Psoas muscle (tissue), 8 donors: ENCODE measurements around the gene PAX2. TPM values are rescaled to one million over a fixed set of nuclear protein-coding genes. Genes with fewer than 3 reads are reported as not detected.

Source experiments
- ATAC-seq, 4 donors: fragments of 200-7000 bp; cut with Tn5 transposase; one replicate each; pipeline ENCODE4 v1.9.1; 2020; ENCODE audit warnings: moderate library complexity in 3 of 4, mild to moderate bottlenecking in 2 of 4
- DNase-seq, 2 donors: peaks; one replicate each; pipeline ENCODE4 v3.0.0-alpha.2; 2020
- H3K27ac ChIP-seq: fragments of 200-600 bp; one replicate; pipeline ENCODE4 v1.8.0; 2022
- H3K27me3 ChIP-seq, 3 donors: fragments of 200-600 bp in 1 of 3; one replicate each; pipeline versions ENCODE4 v1.6.1 to v1.8.0; 2013 to 2022; ENCODE audit warnings: low read length in 2 of 3, mild to moderate bottlenecking in 2 of 3, moderate library complexity in 1 of 3; ENCODE audit not compliant: insufficient read depth in 3 of 3
- H3K36me3 ChIP-seq, 2 donors: fragments of 200-600 bp in 1 of 2; one replicate each; pipeline versions ENCODE4 v1.6.1 to v1.8.0; 2013 to 2022; ENCODE audit warnings: low read depth in 1 of 2, mild to moderate bottlenecking in 1 of 2, moderate library complexity in 1 of 2; ENCODE audit not compliant: insufficient read depth in 1 of 2
- H3K4me1 ChIP-seq: fragments of 200-600 bp; one replicate; pipeline ENCODE4 v1.8.0; 2022
- H3K4me3 ChIP-seq: fragments of 200-600 bp; one replicate; pipeline ENCODE4 v1.8.0; 2022; ENCODE audit warnings: mild to moderate bottlenecking
- H3K9me3 ChIP-seq: fragments of 200-600 bp; one replicate; pipeline ENCODE4 v1.8.0; 2022
- WGBS, 3 donors: extraction: QIAGEN DNeasy Blood & Tissue Kit; methylation state at CpG; one replicate each; pipeline versions ENCODE4 v1.1.6 to v1.1.7; 2013; 5-methylcytosine and 5-hydroxymethylcytosine counted together
- intact Hi-C, 2 donors: fragments of 100-400 bp; cut with DNase I; formaldehyde crosslinking; loops; one replicate each; pipeline versions ENCODE4 v1.11.0 to v1.14.2; 2022
- polyA plus RNA-seq, 3 donors: library from polyadenylated mRNA; stranded (reverse); fragments of 200-250 nt; gene quantifications; one replicate each; pipeline ENCODE4 v1.2.3, GENCODE V29; 2013
- total RNA-seq, 4 donors: library from RNA; stranded (reverse); fragmentation: NEBNext Ultra II Directional in 2 of 4; extraction: Animal tissue kit (Norgen Biotek cat#: 25700) in 2 of 4; gene quantifications; one replicate each; pipeline versions ENCODE4 v1.2.1 to v1.2.4, GENCODE V29; 2021 to 2023
- TF ChIP-seq, protein P1 (sequence below): fragments of 200-600 bp; IDR thresholded peaks from one replicate; pipeline ENCODE4 v1.8.0; 2022; ENCODE audit warnings: antibody characterized with exemption
- donor health status: healthy with polysubstance abuse.
- donor health status: DM: no; HTN: no; CAD: no; lungs with moderate emphysema.
- donor health status: Bipolar disorder and iron deficiency.
- donor health status: healthy.
- donor health status: DM: yes; HTN: yes; CAD: no.
- donor health status: DM: no; HTN: no; CAD: no.
- donor health status: DM: no; HTN: no; CAD: no.
- donor health status: DM: yes; HTN: yes; CAD: no.

The PAX2 gene
- total and polyA plus RNA-seq, 7 donors, result not detected

DNA sequence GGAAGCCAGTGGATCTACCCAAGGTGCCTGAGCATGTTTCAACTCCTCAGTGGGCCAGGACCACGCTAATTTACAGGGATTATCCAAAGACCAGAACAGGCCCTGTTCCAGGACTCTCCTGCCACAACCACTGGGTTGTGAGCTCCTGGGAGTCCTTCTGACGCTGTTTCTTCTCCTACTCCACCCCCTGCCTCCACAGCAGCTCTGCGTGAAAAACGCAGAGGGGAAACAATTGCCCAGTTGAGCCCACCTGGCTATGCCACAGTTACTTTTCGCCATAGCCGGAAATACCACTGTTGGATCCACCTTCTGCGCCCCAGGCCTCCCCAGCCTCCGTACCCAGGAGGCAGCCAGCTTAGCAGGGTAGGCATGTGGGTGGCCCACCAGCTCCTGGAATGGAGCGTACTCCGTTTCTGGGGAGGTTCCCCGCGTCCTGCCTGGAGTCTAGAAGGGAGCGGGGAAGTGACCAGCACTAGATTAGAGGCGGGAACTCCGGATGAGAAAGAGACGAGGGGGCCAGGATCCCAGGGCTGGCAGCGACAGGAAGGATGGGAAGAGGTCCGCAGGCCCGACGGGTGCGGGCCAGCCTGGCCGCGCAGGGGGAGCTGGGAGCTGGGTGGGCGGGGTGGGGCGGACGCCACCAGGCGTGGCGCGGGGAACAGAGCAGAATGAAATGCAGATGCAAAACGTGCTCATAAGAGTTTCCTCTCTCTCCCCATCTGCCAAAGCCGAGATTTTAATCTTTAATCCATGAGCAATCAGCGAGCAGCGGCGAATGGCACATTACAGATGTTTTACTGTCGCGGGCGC is 32.1 kb upstream of the PAX2 start:
- Histone ChIP-seq H3K4me3 (peak overlapping the region; percentile 45), H3K4me1 (no peaks in the 10 kb centered on the region), H3K36me3 (no peaks in the 10 kb centered on the region), H3K27ac (no peak overlapping the region), H3K27me3 (peaks cover 4 to 95% (median 50%) of the 10 kb centered on the region in 3 donors), H3K9me3 (no peaks in the 10 kb centered on the region)
- WGBS, 3 donors, result 6 to 8% (median 6%) methylated on average over 31 to 37 of the region's 37 CpGs
- TF ChIP-seq, protein P1, sequence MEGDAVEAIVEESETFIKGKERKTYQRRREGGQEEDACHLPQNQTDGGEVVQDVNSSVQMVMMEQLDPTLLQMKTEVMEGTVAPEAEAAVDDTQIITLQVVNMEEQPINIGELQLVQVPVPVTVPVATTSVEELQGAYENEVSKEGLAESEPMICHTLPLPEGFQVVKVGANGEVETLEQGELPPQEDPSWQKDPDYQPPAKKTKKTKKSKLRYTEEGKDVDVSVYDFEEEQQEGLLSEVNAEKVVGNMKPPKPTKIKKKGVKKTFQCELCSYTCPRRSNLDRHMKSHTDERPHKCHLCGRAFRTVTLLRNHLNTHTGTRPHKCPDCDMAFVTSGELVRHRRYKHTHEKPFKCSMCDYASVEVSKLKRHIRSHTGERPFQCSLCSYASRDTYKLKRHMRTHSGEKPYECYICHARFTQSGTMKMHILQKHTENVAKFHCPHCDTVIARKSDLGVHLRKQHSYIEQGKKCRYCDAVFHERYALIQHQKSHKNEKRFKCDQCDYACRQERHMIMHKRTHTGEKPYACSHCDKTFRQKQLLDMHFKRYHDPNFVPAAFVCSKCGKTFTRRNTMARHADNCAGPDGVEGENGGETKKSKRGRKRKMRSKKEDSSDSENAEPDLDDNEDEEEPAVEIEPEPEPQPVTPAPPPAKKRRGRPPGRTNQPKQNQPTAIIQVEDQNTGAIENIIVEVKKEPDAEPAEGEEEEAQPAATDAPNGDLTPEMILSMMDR, result no peak
- intact Hi-C loops, result no loop called here
- DNase-seq (no peak), ATAC-seq (no peak)

DNA sequence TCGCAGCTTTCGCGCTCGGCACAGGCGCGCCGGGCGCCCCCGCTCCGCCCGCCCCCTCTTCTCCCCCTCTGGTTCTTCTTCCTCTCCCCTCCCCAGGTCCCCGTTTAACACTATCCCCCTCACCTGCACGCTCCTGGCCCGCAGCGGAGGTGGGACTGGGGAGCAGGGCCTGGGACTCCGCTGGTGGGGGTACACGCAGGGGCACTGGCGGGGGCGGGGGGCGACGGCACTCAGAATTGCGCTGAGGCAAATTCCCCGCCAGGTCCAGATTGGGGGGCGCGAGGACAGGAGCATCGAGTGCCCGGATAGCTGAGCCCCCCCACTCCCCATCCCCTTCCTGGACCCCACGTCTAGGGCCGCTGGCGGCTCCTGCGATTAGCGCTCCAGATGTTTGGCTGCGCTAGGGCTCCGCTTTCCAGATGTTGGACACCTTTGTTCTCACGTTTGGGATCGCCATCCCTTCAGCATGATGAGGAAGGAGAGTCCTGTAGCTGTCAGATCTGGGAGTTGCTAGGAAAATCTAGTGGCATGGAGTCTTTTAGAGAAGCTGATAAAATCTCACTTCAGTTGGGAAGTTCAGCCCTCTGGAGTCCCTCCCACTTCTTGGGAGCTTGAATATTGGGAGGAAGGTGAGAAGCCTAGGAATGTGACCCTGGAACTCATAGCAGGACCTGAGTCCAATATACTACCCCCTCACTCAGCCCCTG is 31.4 kb upstream of the PAX2 start:
- DNase-seq, result no peak
- Histone ChIP-seq H3K27ac (no peak overlapping the region), H3K36me3 (no peaks in the 10 kb centered on the region), H3K27me3 (peaks cover 4 to 95% (median 51%) of the 10 kb centered on the region in 3 donors), H3K4me3 (peak overlapping the region; percentile 45), H3K4me1 (no peaks in the 10 kb centered on the region), H3K9me3 (no peaks in the 10 kb centered on the region)
- intact Hi-C loops, result no loop called here
- TF ChIP-seq, protein P1, result no peak
- 3 to 6% (median 3%) methylated on average over 28 to 36 of the region's 36 CpGs for WGBS, 3 donors
- ATAC-seq, result no peak

DNA sequence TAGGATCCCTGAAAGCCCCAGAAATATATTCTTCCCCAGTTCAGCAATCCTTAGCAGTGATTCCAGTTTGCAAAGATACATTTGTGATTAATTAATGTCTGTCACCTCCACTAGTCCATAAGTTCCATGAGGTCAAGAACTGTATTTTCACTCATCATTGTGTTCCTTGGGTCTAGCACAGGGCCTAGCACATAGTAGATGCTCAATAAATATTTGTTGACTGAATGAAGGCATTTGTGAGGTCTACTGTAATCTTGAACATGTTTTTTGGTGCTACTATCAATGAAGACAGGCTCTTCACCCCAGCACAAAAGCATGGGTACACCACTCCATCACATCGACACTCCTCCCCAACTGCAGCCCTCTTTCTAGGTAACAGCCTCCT is 30.8 kb upstream of the PAX2 start:
- Histone ChIP-seq H3K36me3 (no peaks in the 10 kb centered on the region), H3K27ac (no peak overlapping the region), H3K27me3 (peaks cover 4 to 90% (median 46%) of the 10 kb centered on the region in 3 donors), H3K4me1 (no peaks in the 10 kb centered on the region), H3K4me3 (no peak overlapping the region), H3K9me3 (no peaks in the 10 kb centered on the region)
- ATAC-seq, result no peak
- intact Hi-C loops, result no loop called here
- DNase-seq, result no peak
- TF ChIP-seq, protein P1, result no peak
- 87 to 92% (median 89%) methylated on average over 1 of the region's 1 CpG for WGBS, 3 donors

DNA sequence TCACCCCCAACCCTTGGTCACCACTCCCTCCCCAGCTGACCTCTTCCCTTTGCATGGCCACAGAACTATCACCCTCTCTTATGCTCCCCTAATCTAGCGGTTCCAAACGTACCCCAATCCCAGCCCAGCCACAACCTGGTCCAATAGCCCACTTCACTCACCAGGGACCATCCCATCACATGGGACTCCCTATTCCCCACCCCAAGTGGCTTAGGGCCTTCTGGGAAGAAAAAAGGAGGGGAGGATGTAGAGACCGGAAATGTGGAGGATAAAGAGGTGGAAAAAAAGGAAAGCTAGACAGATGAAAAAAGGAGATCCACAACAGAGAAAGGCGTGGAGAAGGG is 30.3 kb upstream of the PAX2 start:
- no peak for DNase-seq
- TF ChIP-seq, protein P1, result no peak
- H3K27me3 ChIP-seq, result peaks cover 4 to 89% (median 41%) of the 10 kb centered on the region in 3 donors
- ATAC-seq, result no peak
- intact Hi-C loops, result no loop called here
- peak overlapping the region; percentile 48 for H3K4me3 ChIP-seq
- no peaks in the 10 kb centered on the region for H3K4me1 ChIP-seq
- H3K36me3 ChIP-seq, result no peaks in the 10 kb centered on the region
- no peaks in the 10 kb centered on the region for H3K9me3 ChIP-seq
- H3K27ac ChIP-seq, result no peak overlapping the region
- WGBS, 3 donors, result 55 to 68% (median 67%) methylated on average over 4 of the region's 4 CpGs
